ENCODE data around the gene MANEAL.

DNA sequence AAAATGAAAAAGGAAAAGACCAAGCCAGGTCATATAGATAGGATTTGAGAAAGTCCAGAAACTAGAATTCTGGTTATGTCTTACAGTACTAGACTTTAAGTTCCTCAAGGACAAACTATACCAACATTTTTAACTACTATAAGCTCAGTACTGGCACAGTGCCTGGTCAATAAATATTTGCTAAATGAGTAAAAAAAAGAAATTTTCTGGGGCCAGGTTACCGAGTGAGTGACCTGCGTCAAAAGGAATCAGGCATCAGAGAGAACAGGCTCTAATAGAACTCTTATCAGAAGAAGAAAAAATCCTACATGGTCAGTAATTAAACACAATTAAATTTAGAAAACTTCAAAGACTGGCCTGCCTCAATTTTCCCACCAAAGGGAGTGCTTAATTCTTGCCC is 38.2 kb downstream of the MANEAL start:
- TF ChIP-seq, protein P1, sequence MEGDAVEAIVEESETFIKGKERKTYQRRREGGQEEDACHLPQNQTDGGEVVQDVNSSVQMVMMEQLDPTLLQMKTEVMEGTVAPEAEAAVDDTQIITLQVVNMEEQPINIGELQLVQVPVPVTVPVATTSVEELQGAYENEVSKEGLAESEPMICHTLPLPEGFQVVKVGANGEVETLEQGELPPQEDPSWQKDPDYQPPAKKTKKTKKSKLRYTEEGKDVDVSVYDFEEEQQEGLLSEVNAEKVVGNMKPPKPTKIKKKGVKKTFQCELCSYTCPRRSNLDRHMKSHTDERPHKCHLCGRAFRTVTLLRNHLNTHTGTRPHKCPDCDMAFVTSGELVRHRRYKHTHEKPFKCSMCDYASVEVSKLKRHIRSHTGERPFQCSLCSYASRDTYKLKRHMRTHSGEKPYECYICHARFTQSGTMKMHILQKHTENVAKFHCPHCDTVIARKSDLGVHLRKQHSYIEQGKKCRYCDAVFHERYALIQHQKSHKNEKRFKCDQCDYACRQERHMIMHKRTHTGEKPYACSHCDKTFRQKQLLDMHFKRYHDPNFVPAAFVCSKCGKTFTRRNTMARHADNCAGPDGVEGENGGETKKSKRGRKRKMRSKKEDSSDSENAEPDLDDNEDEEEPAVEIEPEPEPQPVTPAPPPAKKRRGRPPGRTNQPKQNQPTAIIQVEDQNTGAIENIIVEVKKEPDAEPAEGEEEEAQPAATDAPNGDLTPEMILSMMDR (IDR thresholded peaks at IDR 0.05) = no peak
- no peak for TF ChIP-seq EZH2 (IDR thresholded peaks at IDR 0.05; ENCODE audit: borderline replicate concordance, insufficient read depth, low read depth, low read length, poor library complexity, severe bottlenecking)
